ENCODE measurements around the gene PRF1.
"Not testable (repeated sequence)": the region's sequence is repeated elsewhere in the genome, so short reads cannot be mapped to it uniquely, and the experiment has no call there.

DNA sequence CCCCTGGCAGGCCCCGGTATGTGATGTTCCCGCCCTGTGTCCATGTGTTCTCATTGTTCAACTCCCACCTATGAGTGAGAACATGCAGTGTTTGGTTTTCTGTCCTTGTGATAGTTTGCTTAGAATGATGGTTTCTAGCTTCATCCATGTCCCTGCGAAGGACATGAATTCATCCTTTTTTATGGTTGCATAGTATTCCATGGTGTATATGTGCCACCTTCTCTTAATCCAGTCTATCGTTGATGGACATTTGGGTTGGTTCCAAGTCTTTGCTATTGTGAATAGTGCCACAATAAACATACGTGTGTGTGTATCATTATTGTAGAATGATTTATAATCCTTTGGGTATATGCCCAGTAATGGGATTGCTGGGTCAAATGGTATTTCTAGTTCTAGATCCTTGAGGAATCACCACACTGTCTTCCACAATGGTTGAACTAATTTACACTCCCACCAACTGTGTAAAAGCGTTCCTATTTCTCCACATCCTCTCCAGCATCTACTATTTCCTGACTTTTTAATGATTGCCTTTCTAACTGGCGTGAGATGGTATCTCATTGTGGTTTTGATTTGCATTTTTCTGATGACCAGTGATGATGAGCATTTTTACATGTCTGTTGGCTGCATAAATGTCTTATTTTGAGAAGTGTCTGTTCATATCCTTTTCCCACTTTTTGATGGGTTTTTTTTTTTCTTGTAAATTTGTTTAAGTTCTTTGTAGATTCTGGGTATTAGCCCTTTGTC, 37.3 kb upstream of the PRF1 start:
- not testable (repeated sequence) for TF ChIP-seq POLR2A (IDR thresholded peaks at IDR 0.05); CTCF (IDR thresholded peaks at IDR 0.05 in 4 of 5, conservative IDR thresholded peaks at IDR 0.05 in 1 of 5)

All from gastrocnemius medialis (tissue), 4 donors.